NCI-H128 (cell line): ENCODE results near the gene SUFU.
"Not testable (repeated sequence)": the region's sequence is repeated elsewhere in the genome, so short reads cannot be mapped to it uniquely, and the experiment has no call there.

ENCODE experiments used
- DNase-seq: peaks from one replicate; lab custom pipeline; 2025; ENCODE audit not compliant: unreplicated experiment; lab: John Stamatoyannopoulos, UW

The SUFU gene

GRCh38 chr10:102479651-102480050 is 24.1 kb upstream of the SUFU start:
- no peak for DNase-seq

GRCh38 chr10:102480396-102480795 is 23.4 kb upstream of the SUFU start:
- DNase-seq, result no peak

- DNase-seq, result no peak
Observed at GRCh38 chr10:102484021-102484420, 19.8 kb upstream of the SUFU start.

DNA sequence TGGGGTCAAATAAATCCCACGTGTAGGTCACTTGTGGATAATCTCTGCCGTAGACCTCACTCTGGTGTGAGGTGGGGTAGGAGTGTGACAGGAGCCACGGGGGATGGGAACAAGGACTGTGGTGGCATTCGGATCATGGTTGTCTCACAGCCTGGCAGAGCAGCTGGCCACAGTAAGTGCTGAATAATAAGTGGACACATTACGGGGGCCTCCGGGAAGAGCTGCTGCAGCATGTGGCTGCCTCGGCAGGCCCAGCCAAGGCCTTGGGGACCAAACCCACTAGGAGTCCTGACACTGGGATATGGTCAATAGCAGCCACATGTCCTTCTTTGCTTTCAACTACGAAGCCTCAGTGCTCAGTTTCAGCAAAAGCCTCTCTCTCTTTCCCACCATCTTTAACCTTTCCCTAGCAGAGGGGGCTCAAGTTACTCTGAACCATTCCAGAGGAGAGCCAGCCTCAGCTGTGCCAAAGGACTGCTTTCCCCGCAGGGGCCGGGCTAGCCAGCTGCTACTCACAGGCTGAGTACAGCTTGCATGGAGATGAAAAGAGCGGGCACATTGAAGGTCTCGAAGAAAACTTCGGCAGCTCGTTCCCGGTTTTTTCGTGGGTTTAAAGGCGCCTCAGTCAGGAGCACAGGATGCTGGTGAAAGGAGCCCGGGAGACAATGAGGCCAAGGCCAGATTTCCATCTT is 18.5 kb upstream of the SUFU start:
- DNase-seq, result no peak

- no peak for DNase-seq
Observed at GRCh38 chr10:102491136-102491535, 12.6 kb upstream of the SUFU start.

- no peak for DNase-seq
Observed at GRCh38 chr10:102492344-102492939, 11.3 kb upstream of the SUFU start.

DNA sequence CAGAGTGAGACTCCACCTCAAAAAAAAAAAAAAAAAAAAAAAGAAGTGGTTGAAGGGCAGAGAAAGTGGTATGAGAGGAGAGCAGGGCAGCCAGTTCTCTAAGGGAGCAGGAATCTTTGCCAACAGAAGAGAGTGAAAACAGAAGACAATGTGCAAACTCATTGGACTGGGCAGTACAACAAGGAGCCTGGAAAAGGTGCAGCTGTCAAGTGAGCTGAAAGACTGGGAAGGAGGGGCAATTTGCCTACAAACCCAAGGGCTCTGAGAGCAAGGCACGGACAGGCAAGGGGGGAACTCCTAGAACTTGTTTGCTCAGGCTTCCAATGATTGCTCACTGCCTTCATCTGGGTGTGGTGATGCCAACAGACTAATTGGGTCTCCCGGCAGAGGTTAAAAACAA is 10.8 kb upstream of the SUFU start:
- DNase-seq, result no peak

- DNase-seq, result no peak
Observed at GRCh38 chr10:102493771-102494170, 10.0 kb upstream of the SUFU start.

- DNase-seq, result no peak
Observed at GRCh38 chr10:102497545-102497944, 6.2 kb upstream of the SUFU start.

- DNase-seq, result no peak
Observed at GRCh38 chr10:102499356-102499755, 4.4 kb upstream of the SUFU start.

DNA sequence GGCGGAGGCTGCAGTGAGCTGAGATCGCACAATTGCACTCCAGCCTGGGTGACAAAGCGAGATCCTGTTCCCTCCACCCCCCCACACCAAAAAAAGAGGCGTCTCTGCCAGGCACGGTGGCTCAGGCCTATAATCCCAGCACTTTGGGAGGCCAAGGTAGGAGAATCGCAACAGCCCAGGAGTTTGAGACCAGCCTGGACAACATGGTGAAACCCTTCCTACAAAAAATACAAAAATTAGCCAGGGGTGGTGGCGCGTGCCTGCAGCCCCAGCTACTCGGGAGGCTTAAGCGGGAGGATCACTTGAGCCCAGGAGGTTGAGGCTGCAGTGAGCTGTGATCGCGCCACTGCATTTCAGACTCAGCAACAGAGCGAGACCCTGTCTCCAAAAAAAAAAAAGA is 3.1 kb upstream of the SUFU start:
- not testable (repeated sequence) for DNase-seq

DNA sequence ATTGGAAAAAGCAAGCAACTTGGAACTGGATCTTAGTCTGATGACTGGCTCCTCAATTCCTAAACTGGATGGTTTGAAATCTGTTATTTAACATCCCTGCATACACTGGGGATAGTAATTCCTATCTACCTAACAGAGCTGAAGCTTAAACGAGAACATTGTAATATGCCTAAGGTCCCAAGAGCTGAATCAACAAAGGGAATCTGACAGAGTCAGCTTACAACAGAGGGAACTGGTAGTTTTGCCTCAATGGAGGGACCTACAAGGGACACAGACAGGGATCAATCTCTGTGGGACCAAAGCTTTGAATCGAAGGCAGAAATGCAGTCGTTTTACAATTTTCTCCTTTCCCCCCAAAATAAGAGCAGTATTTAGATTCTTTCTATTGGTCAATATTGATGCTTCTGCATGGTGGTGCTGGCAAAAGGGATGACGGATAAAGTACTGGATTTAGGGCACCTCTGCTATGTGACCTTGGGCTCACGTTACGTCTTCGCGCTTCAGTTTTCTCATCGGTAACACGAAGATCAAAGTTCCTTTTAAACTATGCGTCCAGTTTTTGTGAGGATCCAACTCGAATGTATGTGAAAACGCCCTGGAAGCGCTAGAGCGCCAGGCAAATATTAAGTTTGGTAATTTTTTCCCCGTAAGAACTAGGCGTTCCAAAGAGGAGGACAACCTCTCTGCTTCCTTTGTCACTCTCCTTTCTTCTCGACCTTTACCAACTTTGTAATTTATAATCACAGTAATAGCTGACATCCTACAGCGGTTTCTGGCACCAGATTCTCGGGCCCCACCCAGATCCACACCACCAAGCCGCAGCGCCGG is 2.4 kb upstream of the SUFU start:
- no peak for DNase-seq

DNA sequence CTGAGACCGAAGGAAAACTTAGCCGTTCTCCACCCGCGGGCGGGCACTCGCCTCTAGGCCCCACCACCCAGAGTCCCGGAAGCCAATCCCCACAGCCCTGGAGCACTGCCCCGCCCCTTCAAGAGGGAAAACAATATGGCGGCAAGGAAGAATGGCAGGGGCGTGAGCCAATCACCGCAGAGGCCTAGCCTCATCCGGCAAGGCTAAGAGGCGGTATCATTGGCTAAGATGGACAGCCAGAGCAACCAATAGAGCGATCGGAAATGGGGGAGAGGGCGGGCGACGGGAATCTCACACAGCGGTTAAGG is 1.8 kb upstream of the SUFU start:
- DNase-seq, result peak; percentile 94

DNA sequence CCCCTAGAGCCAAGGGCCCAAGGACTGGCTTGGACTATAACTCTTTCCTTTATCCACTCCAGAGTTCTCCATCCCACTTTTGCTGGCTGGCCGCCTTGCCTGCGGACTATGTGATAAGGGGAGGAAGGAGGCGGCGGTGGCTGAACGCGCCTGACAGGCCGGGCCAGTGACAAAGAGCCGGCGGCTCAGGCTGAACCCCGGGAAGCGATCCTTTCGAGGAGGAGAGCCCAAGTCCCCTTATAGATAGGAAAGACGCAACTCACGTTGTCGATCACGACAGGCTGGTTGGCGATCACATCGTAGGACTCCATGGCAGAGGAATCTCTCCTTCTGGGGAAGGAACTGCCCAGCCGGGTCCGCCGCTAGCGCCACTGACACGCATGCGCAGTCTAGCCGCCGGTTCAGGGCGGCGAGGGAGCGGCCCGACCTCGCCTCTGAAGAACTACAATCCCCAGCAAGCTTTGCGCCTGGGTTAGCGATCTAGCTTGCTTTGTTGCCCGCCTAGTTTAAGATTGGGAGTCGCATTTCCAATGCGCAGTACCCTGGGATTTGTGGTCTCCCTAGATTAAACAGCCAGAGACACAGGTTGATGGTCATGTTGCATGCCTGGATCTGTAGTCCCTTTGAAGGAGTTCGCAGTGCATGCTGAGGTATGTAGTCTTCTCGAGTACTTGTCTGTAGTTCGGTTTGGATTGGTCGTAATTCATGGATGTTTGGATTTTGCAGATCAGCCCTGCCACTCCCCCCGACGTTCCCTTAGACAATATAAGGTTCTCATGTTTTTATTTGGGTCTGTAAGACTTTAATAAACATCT is 1.2 kb upstream of the SUFU start, which contains the start of gene ACTR1A:
Gene ACTR1A, minus strand, starts transcription at position 376 of the 815 bp plus-strand sequence. Its CDS starts 65 bp downstream, at position 311.
- DNase-seq, result peak; percentile 93

DNA sequence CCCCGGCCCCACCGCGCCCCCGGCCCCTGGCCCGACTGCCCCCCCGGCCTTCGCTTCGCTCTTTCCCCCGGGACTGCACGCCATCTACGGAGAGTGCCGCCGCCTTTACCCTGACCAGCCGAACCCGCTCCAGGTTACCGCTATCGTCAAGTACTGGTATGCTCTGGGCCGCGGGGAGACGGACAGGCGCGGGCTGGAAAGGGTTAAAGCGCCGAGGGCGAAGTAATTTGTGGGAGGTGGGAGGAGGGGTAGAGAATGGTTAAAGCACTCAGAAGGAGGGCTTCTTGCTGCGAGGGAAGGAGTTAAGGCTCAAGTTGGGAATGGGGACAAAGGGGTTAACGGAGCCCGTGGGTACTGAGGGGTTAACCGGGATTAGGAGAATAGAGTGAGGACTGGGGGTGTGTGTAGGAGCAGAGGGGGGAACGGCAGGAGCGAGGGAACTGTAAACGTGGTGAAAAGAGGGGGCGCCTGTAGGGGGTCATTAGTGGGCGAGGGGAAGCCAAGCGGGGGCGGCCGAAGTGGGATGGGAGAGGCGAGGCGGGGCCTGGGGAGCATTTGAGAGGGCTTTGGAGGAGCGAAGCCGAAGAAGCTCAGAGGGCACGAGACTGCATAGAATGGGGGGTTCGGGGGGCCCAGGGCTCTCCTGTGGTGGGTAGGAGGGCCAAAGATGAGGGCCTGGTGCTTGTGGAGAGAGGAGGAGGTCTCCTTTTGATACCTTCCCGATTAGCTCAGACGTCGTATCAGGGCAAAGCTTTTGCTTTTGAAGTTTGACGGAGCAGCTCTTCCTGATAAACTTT is 605 bp downstream of the SUFU start:
- no peak for DNase-seq

DNA sequence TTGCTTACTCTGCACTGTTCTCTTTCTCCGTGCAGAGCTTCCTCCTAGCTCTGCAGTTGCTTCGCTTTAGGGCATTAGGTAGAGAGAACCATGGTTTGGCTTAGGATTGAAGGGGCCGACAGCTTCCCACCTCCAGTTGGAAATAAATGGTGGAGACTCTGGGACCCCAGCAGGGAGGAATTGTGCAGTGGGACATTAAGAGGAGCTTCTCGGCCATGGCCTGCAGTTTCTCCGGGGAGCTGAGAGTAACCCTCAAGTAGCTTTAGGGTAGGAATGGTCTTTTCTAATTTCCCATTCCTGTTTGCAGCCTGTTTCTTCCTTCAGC is 1.2 kb downstream of the SUFU start:
- no peak for DNase-seq

GRCh38 chr10:102505462-102506115 is 1.8 kb downstream of the SUFU start:
- no peak for DNase-seq

- no peak for DNase-seq
Observed at GRCh38 chr10:102507521-102507920, 3.7 kb downstream of the SUFU start.

- DNase-seq, result no peak
Observed at GRCh38 chr10:102508506-102508905, 4.7 kb downstream of the SUFU start.

DNA sequence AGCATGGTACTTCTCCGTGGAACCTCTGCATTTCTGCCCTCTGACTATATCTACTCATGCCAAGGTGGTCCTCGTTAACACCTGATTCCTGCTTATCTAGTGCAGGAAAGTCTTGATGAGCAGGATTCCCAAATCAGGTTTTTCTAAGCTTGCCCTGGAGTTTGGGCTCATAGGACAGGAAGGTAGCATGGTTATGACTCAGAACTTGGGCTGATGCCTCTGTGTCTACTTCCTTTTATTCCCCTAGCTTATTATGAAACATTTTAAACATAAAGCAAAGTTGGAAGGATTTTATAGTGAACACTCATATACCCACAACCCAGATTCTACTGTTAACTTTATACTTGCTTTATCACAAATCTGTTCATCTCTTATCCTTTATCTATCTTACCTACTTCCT is 5.6 kb downstream of the SUFU start:
- DNase-seq, result no peak
